Thoracic aorta (tissue), 2 donors: ENCODE data around the gene ERGIC1. TPM values are rescaled to one million over a fixed set of nuclear protein-coding genes. Genes with fewer than 3 reads are reported as not detected.

ENCODE experiments used
- ATAC-seq: fragments of 150-250 bp; one replicate; pipeline ENCODE4 v1.8.0; 2017; ENCODE audit warnings: low read depth; ENCODE audit not compliant: insufficient number of reproducible peaks, low FRiP score
- DNase-seq: peaks from one replicate; pipeline ENCODE4 v3.0.0-alpha.2; 2020; ENCODE audit warnings: low spot score
- H3K27ac ChIP-seq, 2 donors: fragments of 200-600 bp; sonication (generic); 1 replicate in 1 of 2; 2 replicates in 1 of 2; pipeline ENCODE4 v1.5.1; 2016; ENCODE audit warnings: mild to moderate bottlenecking in 2 of 2, moderate library complexity in 2 of 2
- H3K27me3 ChIP-seq: fragments of 200-600 bp; sonication (generic); replicated peaks from 2 replicates; pipeline ENCODE4 v1.6.0; 2016; ENCODE audit warnings: mild to moderate bottlenecking; ENCODE audit not compliant: insufficient read depth
- H3K36me3 ChIP-seq: fragments of 200-600 bp; sonication (generic); one replicate; pipeline ENCODE4 v1.5.1; 2016
- H3K4me1 ChIP-seq, 2 donors: fragments of 200-600 bp; sonication (generic); 1 replicate in 1 of 2; 2 replicates in 1 of 2; pipeline versions ENCODE4 v1.5.1 to v1.6.0; 2016; ENCODE audit warnings: low read depth in 2 of 2, mild to moderate bottlenecking in 1 of 2; ENCODE audit not compliant: control insufficient read depth in 1 of 2
- H3K4me3 ChIP-seq: fragments of 200-600 bp; sonication (generic); 2 replicates; pipeline ENCODE4 v1.5.1; 2016; ENCODE audit warnings: mild to moderate bottlenecking
- H3K9me3 ChIP-seq: fragments of 200-600 bp; sonication (generic); 2 replicates; pipeline ENCODE4 v1.5.1; 2016
- total RNA-seq, 2 donors: library from RNA; depleted of rRNA; stranded (reverse); fragments of >200 nt; gene quantifications; one replicate each; pipeline versions ENCODE4 v1.1.0 to v1.2.3, GENCODE V29; 2016
- TF ChIP-seq, protein P1 (sequence below): fragments of 200-600 bp; sonication (generic); IDR thresholded peaks from one replicate; pipeline ENCODE4 v1.5.1; 2019; ENCODE audit warnings: antibody characterized with exemption

ERGIC1 gene
- total RNA-seq, 2 donors from 2014 or later = 141 to 230 TPM

DNA sequence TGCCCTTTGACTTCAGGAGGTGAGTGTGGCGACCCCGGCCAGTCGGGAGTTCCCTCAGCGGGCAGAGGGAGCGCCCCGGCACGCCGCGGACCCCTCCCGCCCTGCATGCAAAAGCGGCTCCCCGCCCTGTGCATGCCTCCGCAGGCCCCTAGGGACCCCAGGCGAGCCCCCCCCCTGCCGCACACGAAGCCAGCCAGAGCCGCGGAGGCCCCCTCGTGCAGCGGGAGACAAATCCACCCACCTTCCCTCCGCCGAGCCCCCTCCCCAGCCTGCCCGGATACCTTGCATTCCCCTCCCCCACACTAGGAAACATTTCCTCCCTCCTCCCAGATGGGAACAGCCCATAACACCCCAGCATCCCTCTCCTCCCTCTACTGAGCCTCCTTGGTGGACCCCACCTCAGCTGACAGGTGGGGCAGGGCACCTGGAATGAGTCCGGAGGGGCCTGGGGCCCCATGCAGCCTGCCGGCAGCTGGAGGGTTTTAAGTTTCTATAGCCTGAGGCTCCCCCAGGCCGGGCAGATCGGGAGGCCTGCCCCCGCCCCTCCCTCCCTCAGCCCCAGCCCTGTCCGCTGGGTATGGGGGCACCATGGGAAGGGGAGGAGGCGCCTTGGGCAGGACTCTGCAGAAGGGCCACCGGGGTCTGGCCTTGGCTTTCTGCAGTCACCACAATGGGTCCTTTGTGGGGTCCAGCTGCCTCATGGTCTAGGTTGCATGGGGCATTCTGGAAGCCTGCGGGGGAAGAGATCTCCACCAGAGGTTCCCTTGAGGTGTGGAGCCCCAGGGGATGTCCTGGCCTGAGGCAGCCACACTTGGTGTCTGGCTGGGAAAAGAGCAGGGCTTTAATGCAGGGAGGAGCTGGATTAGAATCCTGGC lies 601 bp downstream of the ERGIC1 start:
- no peaks in the 10 kb centered on the region for H3K27me3 ChIP-seq
- peaks cover 24 to 59% of the 10 kb centered on the region in 2 donors for H3K4me1 ChIP-seq
- TF ChIP-seq, protein P1, sequence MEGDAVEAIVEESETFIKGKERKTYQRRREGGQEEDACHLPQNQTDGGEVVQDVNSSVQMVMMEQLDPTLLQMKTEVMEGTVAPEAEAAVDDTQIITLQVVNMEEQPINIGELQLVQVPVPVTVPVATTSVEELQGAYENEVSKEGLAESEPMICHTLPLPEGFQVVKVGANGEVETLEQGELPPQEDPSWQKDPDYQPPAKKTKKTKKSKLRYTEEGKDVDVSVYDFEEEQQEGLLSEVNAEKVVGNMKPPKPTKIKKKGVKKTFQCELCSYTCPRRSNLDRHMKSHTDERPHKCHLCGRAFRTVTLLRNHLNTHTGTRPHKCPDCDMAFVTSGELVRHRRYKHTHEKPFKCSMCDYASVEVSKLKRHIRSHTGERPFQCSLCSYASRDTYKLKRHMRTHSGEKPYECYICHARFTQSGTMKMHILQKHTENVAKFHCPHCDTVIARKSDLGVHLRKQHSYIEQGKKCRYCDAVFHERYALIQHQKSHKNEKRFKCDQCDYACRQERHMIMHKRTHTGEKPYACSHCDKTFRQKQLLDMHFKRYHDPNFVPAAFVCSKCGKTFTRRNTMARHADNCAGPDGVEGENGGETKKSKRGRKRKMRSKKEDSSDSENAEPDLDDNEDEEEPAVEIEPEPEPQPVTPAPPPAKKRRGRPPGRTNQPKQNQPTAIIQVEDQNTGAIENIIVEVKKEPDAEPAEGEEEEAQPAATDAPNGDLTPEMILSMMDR = peak; percentile 6
- H3K4me3 ChIP-seq = peak overlapping the region; percentile 98
- no peaks in the 10 kb centered on the region for H3K9me3 ChIP-seq
- H3K36me3 ChIP-seq = no peaks in the 10 kb centered on the region
- ATAC-seq (peak; percentile 10), DNase-seq (no peak)
- peak overlapping the region; percentile 88 to 93 for H3K27ac ChIP-seq

GRCh38 chr5:172835290-172835993 lies 1.4 kb downstream of the ERGIC1 start:
- H3K36me3 ChIP-seq = no peaks in the 10 kb centered on the region
- peak overlapping the region; percentile 98 for H3K4me3 ChIP-seq
- H3K27me3 ChIP-seq = no peaks in the 10 kb centered on the region
- DNase-seq (no peak), ATAC-seq (peak; percentile 0)
- H3K9me3 ChIP-seq = no peaks in the 10 kb centered on the region
- peak overlapping the region; percentile 88 to 93 for H3K27ac ChIP-seq
- TF ChIP-seq, protein P1 = no peak
- H3K4me1 ChIP-seq = peaks cover 32 to 67% of the 10 kb centered on the region in 2 donors

DNA sequence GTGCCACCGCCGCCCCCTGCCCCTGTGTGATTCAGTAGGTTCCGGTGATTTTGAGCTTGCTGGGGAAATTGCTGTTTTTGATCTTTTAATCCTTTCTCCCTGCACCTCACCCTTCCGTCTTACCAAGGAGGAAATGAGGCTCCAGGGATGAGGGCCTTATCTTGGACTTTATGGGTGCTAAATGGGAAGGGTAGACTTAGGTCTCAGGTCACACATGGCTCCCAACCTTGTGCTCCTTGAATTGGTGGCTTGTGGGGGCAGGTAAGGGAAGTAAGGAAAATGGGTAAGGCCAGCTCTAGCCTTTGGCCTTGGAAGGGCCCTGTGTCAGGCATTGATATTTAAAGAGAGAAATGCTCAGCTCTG lies 1.9 kb downstream of the ERGIC1 start:
- H3K36me3 ChIP-seq = no peaks in the 10 kb centered on the region
- no peaks in the 10 kb centered on the region for H3K9me3 ChIP-seq
- H3K27ac ChIP-seq = peak overlapping the region; percentile 88 to 93
- no peak for ATAC-seq
- H3K4me3 ChIP-seq = peak overlapping the region; percentile 98
- H3K4me1 ChIP-seq = peaks cover 34 to 73% of the 10 kb centered on the region in 2 donors
- no peaks in the 10 kb centered on the region for H3K27me3 ChIP-seq
- DNase-seq = no peak
- TF ChIP-seq, protein P1 = no peak

DNA sequence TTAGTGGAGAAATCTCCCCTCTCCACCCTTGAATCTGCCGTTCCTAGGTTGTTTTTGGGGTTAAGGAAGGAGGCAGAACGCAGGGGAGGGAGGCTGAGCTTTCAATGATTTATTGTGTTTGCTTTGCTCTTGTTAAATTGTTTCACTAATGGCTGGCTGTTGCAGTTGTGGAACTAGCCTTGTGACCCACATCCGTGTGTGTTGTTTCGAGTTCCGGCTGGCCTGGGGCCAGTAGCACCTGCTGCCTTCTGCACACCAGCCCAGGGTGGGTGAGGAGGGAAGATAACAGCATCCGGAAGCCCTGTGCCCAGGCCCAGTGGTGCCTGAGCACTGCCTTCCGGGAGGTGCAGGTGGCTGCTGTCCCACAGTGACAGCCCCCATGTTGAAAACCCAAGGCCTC lies 3.6 kb downstream of the ERGIC1 start:
- peak overlapping the region in 1 of 2 donors; percentile 88 for H3K27ac ChIP-seq
- TF ChIP-seq, protein P1 = no peak
- H3K4me3 ChIP-seq = no peak overlapping the region
- no peak for ATAC-seq
- H3K27me3 ChIP-seq = no peaks in the 10 kb centered on the region
- H3K9me3 ChIP-seq = no peaks in the 10 kb centered on the region
- H3K36me3 ChIP-seq = no peaks in the 10 kb centered on the region
- peaks cover 34 to 78% of the 10 kb centered on the region in 2 donors for H3K4me1 ChIP-seq
- no peak for DNase-seq
